AG09319 (cell line): Measurements from ENCODE around the gene CDH23.

Experiments
- DNase-seq: peaks from one replicate; pipeline ENCODE4 v3.0.0-alpha.2; 2010; ENCODE audit warnings: low read depth; ENCODE audit errors: extremely low read depth
- TF ChIP-seq, protein P1 (sequence below): IDR thresholded peaks from 2 replicates; pipeline ENCODE4 v1.5.1; 2011; ENCODE audit warnings: low read depth, mild to moderate bottlenecking, inconsistent platforms, low read length, moderate library complexity

The CDH23 gene

GRCh38 chr10:71844695-71845094 is 448.0 kb downstream of the CDH23 start:
- no peak for DNase-seq
- TF ChIP-seq, protein P1, sequence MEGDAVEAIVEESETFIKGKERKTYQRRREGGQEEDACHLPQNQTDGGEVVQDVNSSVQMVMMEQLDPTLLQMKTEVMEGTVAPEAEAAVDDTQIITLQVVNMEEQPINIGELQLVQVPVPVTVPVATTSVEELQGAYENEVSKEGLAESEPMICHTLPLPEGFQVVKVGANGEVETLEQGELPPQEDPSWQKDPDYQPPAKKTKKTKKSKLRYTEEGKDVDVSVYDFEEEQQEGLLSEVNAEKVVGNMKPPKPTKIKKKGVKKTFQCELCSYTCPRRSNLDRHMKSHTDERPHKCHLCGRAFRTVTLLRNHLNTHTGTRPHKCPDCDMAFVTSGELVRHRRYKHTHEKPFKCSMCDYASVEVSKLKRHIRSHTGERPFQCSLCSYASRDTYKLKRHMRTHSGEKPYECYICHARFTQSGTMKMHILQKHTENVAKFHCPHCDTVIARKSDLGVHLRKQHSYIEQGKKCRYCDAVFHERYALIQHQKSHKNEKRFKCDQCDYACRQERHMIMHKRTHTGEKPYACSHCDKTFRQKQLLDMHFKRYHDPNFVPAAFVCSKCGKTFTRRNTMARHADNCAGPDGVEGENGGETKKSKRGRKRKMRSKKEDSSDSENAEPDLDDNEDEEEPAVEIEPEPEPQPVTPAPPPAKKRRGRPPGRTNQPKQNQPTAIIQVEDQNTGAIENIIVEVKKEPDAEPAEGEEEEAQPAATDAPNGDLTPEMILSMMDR: no peak

DNA sequence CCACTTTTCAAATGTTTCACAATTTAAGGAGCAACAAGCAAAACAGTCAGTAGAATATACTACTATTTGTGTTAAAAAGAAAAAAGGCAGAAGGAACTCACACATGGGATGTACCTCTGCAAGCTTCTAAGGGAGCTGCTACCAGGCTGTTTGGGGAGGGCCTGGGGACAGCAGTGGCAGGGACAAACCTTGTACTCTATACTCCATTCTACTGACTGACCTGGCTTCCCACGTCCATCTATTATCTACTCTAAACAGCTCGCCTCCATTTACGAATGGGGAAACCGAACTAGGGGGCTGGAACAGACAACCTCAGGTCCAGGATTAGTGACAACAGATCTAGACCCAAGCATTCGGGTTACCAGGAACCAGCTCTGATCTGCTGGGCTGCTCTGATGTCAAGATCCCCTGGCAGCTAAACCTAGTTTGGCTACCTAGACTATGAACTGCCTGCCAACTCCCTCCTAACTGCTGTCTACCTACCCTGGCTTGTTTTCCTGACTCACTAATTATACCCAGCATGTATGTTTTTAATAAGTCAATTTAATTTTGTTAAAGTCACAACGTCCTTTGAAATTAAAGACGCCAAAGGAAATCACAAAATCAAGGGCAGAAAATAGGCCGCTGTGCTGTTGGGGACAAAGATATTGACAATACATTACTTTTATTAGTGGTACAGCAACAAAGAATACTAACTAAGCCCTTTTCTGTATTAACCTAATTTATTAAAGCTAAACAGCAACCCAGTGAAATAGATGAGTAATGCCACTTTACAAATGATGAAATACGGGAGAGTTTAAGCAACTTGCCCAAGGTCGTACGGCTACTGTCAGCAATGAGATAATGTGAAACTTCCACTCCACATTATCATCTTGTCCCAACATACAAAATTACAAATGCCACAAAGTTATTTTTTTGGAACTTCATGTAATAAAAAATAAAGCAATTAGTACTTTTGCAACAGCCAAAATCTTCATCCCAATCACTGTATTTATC is 449.0 kb downstream of the CDH23 start:
- no peak for DNase-seq
- TF ChIP-seq, protein P1: no peak

- TF ChIP-seq, protein P1: no peak
- DNase-seq: no peak
Measured at GRCh38 chr10:71846816-71847215, 450.1 kb downstream of the CDH23 start.

DNA sequence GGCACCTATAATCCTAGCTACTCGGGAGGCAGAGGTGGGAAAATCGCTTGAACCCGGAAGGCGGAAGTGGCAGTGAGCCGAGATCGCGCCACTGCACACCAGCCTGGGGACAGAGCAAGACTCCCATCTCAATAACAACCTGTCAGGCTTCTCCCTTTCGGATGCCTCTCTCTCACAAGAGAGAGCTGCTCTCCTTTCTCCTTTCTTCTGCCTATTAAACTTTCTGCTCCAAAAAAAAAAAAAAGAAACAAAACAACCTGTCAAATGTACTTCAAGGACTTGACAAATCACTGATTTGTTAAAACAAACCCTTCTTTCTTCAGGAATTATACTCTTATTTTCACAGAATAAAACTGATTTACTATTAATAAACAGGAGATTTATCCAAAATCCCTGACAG is 450.7 kb downstream of the CDH23 start:
- TF ChIP-seq, protein P1: no peak
- DNase-seq: no peak

DNA sequence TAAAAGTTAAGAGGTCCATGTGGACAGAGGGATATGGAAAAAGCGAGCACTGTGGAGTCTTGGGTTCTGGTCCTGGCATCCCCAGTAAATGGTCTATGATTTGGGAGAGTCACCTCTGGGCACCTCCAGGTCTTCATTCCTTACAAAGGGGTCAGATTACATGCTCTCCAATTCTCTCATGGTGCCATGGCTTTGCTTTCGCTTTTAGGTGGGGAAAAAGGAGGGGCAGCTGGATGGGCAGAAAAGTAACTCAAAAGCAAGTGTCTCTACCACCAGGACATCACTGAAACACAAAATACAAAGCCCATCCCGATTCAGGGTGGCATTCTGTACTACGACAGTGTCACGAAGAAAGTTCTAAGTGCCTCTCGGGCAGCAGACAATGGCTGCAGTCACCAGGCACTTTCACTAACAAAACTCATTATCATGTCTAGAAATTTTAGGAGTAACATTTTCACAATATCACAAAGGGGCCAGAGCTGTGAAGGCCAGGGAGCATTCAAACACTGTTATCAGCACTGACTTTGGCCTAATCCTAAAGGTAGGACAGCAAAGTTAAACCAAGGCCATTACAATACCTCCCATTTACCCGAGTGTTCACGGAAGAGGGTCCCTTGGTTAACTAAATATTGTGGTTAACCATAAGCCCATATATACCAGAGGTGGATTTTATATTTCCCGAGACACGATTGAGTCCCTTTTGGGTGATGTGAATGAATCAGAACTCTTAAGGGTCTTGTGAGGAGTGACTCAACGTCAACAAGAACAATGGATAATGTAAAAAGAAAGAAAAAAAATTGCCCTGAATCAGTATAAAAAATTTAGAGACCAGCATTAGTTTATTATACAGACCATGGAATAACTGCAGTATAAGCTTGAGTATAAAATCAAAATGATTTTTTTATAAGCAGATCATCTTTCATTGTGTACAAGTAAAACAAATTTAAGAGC is 451.9 kb downstream of the CDH23 start:
- DNase-seq: no peak
- TF ChIP-seq, protein P1: no peak

DNA sequence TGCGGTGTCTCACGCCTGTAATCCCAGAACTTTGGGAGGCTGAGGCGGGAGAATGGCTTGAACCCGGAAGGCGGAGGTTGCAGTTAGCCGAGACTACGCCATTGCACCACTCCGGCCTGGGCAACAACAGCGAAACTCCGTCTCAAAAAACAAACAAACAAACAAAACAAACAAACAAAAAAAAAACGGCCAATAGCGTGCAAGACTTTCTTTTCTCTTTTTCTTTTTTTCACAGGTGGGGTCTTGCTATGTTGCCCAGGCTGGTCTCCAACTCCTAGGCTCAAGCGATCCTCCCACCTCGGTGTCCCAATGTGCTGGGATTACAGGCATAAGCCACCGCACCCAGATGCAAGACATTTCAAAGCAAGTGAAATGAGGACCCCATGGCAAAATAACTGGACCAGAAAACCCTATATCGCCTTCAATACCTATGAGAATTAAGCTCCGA is 452.8 kb downstream of the CDH23 start:
- TF ChIP-seq, protein P1: no peak
- DNase-seq: no peak
